SKM-1 treated with dmso at 0.1 percent for 144 hours (cell line): ENCODE results near the gene PDZRN3.

Source experiments
- DNase-seq: peaks from one replicate; lab custom pipeline; 2025; ENCODE audit not compliant: unreplicated experiment; lab: John Stamatoyannopoulos, UW

PDZRN3 gene

GRCh38 chr3:73401059-73401458 lies 223.7 kb downstream of the PDZRN3 start:
- DNase-seq, result no peak

GRCh38 chr3:73399666-73400253 lies 225.0 kb downstream of the PDZRN3 start:
- no peak for DNase-seq

GRCh38 chr3:73399106-73399505 lies 225.6 kb downstream of the PDZRN3 start:
- peak; percentile 6 for DNase-seq

GRCh38 chr3:73398084-73398483 lies 226.7 kb downstream of the PDZRN3 start:
- DNase-seq, result no peak

- DNase-seq, result no peak
These were observed 230.5 kb downstream of the PDZRN3 start for GRCh38 chr3:73394240-73394639.

GRCh38 chr3:73393005-73393404 lies 231.7 kb downstream of the PDZRN3 start:
- no peak for DNase-seq

- DNase-seq, result no peak
These were observed 232.8 kb downstream of the PDZRN3 start for GRCh38 chr3:73391984-73392383.

- DNase-seq, result no peak
These were observed 234.8 kb downstream of the PDZRN3 start for GRCh38 chr3:73389928-73390327.

- DNase-seq, result no peak
These were observed 235.5 kb downstream of the PDZRN3 start for GRCh38 chr3:73389117-73389813.

GRCh38 chr3:73385568-73385967 lies 239.2 kb downstream of the PDZRN3 start:
- no peak for DNase-seq

GRCh38 chr3:73384091-73384906 lies 240.4 kb downstream of the PDZRN3 start:
- DNase-seq, result no peak

- DNase-seq, result no peak
These were observed 241.2 kb downstream of the PDZRN3 start for GRCh38 chr3:73383470-73384049.

GRCh38 chr3:73381551-73381950 lies 243.2 kb downstream of the PDZRN3 start:
- no peak for DNase-seq

- DNase-seq, result no peak
These were observed 243.8 kb downstream of the PDZRN3 start for GRCh38 chr3:73380735-73381532.

GRCh38 chr3:73379465-73379864 lies 245.3 kb downstream of the PDZRN3 start:
- no peak for DNase-seq

- no peak for DNase-seq
These were observed 246.5 kb downstream of the PDZRN3 start for GRCh38 chr3:73378207-73378606.

- DNase-seq, result no peak
These were observed 258.9 kb downstream of the PDZRN3 start for GRCh38 chr3:73365756-73366397.

GRCh38 chr3:73364517-73364916 lies 260.2 kb downstream of the PDZRN3 start:
- no peak for DNase-seq

GRCh38 chr3:73363093-73363492 lies 261.6 kb downstream of the PDZRN3 start:
- no peak for DNase-seq

- DNase-seq, result no peak
These were observed 263.1 kb downstream of the PDZRN3 start for GRCh38 chr3:73361591-73361990.
